ENCODE results near the gene ENTHD1.

The ENTHD1 gene

GRCh38 chr22:39893526-39893925 lies at the start of gene ENTHD1:
ENTHD1 (minus strand) TSS chr22:39893760; CDS start chr22:39887748, 6,012 bp downstream.
- no peak for DNase-seq

GRCh38 chr22:39943337-39943736 lies 49.8 kb upstream of the ENTHD1 start:
- no peak for DNase-seq

GRCh38 chr22:39942439-39943230 lies 49.1 kb upstream of the ENTHD1 start:
- no peak for DNase-seq

- no peak for DNase-seq
Measured at GRCh38 chr22:39941601-39942000, 48.0 kb upstream of the ENTHD1 start.

GRCh38 chr22:39940757-39941305 lies 47.3 kb upstream of the ENTHD1 start:
- DNase-seq: no peak

- no peak for DNase-seq
Measured at GRCh38 chr22:39939830-39940229, 46.3 kb upstream of the ENTHD1 start.

GRCh38 chr22:39938509-39939111 lies 45.0 kb upstream of the ENTHD1 start:
- no peak for DNase-seq

GRCh38 chr22:39937906-39938305 lies 44.3 kb upstream of the ENTHD1 start:
- no peak for DNase-seq

GRCh38 chr22:39936523-39937145 lies 43.1 kb upstream of the ENTHD1 start:
- DNase-seq: no peak

GRCh38 chr22:39935612-39936011 lies 42.1 kb upstream of the ENTHD1 start:
- no peak for DNase-seq

- DNase-seq: no peak
Measured at GRCh38 chr22:39935116-39935515, 41.6 kb upstream of the ENTHD1 start.

GRCh38 chr22:39933741-39934140 lies 40.2 kb upstream of the ENTHD1 start:
- no peak for DNase-seq

GRCh38 chr22:39932918-39933649 lies 39.5 kb upstream of the ENTHD1 start:
- peak; percentile 86 for DNase-seq

GRCh38 chr22:39932166-39932565 lies 38.6 kb upstream of the ENTHD1 start:
- no peak for DNase-seq

- no peak for DNase-seq
Measured at GRCh38 chr22:39931251-39931650, 37.7 kb upstream of the ENTHD1 start.

- DNase-seq: no peak
Measured at GRCh38 chr22:39928536-39929520, 35.3 kb upstream of the ENTHD1 start.

GRCh38 chr22:39927544-39927943 lies 34.0 kb upstream of the ENTHD1 start:
- DNase-seq: no peak

GRCh38 chr22:39926753-39927152 lies 33.2 kb upstream of the ENTHD1 start:
- no peak for DNase-seq

- no peak for DNase-seq
Measured at GRCh38 chr22:39925909-39926679, 32.5 kb upstream of the ENTHD1 start.

GRCh38 chr22:39925273-39925672 lies 31.7 kb upstream of the ENTHD1 start:
- no peak for DNase-seq

- no peak for DNase-seq
Measured at GRCh38 chr22:39924286-39924685, 30.7 kb upstream of the ENTHD1 start.

All from hematopoietic multipotent progenitor cell treated with erythropoietin and hydrocortisone succinate and interleukin-3 and kit ligand, for 8 days (in vitro differentiated cells).